HG02798 (cell line): ENCODE measurements around the gene RNF183.
"Not testable (repeated sequence)": the region's sequence is repeated elsewhere in the genome, so short reads cannot be mapped to it uniquely, and the experiment has no call there.

ENCODE experiments used
- ATAC-seq: cut with Tn5 transposase; IDR thresholded peaks from one replicate; pipeline ENCODE4 v1.9.1; 2021; ENCODE audit warnings: mild to moderate bottlenecking; ENCODE audit not compliant: unreplicated experiment, poor library complexity

Gene RNF183

DNA sequence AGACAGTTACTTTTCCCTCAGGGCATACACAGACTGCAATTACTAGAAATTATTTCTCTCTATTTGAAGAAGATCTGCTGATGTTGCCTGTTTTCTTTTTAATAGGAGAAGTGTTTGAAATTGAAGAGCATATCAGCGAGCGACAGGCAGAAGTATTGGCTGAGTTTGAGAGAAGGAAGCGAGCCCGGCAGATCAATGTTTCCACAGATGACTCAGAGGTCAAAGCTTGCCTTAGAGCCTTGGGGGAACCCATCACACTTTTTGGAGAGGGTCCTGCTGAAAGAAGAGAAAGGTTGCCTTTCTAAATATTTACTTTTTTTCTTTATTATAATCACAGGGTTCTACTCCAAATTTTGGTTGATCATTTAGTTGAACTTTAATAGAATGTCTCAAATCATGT is 24.3 kb downstream of the RNF183 start:
- no peak for ATAC-seq

DNA sequence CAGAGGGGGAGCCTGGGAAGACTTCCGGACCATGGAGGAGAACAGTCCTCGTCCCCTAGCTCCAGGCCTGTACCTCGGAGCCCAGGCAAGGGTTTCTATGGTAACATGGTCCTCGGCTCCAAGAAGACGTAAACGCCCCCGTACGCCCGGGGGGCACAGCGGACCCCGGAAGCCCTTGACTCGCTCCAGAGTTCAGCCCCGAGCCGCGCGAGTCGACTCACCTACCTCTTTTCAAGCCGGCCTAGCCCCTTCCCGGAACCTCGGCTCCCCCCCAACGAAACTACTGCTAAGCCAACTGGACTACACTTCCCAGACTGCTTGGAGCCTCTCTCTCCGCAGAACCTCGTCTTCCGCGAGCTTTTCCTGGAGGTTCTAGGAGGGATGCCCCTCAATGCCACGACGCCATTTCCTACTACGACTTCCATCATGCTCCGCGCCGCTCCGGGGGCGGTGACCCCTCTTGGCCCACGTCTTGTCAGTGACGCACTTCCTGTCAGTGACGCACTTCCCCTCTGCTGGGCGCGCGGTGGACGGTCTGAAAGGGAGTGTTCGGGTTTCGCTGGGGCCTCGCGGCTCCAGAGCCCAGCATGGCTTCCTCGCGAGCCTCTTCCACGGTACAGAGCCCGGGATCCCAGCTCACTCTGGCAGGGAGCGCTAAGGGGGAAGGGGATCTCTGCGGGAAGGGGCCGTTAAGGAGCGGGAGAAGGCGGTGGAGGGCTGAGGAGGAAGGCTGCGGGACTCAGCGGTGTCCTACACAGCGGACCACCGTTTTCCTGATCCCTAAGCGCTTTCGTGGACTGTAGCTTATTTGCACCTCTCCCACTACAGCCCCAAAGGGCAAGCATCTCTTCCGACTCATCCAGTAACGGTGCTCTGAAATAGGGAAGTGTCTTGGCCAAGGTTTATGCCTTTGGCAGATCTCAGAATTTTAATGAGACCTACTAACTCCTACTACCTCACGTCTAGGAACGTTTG is 27.7 kb downstream of the RNF183 start, which contains the start of the genes CDC26 and PRPF4:
TSS of gene CDC26 (minus strand) at position 416 of the 975 bp plus-strand sequence. CDS start 3,065 bp downstream, outside the sequence.
TSS of gene PRPF4 (plus strand) at position 502 of the 975 bp plus-strand sequence. CDS start at position 588, 86 bp downstream.
- peak; percentile 99 for ATAC-seq

GRCh38 chr9:113274474-113275156 is 28.6 kb downstream of the RNF183 start:
- peak; percentile 2 for ATAC-seq

- no peak for ATAC-seq
Measured at GRCh38 chr9:113269871-113270270, 33.3 kb downstream of the RNF183 start.

GRCh38 chr9:113269355-113269754 is 33.8 kb downstream of the RNF183 start:
- ATAC-seq, result no peak

DNA sequence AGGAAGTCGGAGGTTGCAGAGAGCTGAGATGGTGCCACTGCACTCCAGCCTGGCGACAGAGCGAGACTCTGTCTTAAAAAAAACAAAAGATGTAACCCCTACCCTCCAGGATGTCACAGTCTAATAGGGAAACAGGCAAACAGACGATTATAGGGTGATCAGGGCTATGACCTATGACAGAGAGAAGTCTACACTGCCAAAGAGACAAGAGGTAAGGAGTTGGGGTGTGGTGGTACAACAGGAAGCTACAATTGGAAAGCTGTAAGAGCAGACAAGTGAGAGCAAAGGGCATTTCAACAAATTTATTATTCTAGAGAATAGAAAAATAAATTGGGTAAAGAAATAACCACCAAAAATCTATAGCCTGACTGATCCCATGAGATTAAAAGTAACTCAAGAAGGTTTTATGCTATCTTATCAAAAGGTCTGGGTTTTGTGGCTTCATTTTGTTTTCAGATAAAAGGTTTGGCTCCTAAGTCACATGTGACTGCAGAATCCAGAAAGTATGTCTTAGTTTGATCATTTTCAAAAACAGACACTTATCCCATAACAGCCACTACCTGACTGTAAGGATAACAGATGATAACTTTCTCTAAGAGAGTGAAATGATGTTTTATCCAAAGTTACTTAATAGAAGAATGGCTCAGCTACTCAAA is 35.1 kb downstream of the RNF183 start:
- ATAC-seq, result no peak

DNA sequence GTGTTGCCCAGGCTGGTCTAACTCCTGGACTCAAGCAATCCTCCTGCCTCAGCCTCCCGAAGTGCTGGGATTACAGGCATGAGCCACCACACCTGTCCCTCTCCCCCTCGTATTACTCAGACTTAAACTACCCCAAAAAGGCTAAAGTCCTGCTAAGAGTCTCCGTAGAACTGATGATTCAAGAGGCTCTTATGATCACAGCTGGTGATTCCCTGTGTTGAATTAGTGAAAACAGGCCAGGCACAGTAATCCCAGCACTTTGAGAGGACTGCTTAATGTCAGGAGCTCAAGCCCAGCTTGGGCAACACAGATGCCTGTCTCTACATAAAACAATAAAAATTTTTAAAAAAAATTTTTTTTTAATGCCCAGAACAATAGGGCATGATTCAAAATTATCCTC is 37.0 kb downstream of the RNF183 start:
- ATAC-seq, result no peak

DNA sequence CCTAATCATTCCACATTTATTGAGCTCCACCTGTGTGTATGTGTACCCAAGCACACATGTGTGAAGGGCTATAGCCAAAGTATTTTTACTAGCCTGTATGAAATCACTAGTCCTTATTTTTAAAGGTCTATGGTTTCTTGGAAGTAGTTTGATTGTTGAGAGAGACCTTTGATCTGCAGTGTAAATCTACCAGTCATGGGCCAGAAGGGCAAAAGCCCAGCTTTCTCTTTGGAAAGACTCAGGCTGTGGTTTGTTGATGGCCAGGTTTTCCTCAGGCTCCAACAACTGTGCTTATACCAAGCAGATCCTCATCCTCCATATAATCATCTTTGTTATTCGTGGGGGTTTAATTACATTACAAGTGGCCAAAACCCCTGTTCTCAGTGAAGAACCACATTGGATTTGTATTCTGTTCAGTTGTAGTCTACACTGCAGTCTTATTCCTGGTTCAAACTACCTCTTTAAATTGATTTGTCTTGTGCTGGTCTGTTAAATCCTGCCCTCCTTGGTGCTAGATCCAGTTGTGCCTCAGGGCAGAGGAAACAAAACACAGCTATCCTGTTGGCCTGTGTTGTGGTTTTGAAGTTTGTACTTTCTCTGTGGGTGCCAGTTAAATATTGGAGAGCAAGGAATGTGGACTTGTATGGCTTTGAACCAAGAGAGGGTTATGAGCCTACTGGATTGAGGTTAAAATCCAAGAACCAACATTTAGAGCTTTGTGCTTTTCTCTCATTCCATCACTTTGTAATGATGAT is 41.1 kb downstream of the RNF183 start:
- no peak for ATAC-seq

GRCh38 chr9:113258282-113258681 is 44.9 kb downstream of the RNF183 start:
- no peak for ATAC-seq

DNA sequence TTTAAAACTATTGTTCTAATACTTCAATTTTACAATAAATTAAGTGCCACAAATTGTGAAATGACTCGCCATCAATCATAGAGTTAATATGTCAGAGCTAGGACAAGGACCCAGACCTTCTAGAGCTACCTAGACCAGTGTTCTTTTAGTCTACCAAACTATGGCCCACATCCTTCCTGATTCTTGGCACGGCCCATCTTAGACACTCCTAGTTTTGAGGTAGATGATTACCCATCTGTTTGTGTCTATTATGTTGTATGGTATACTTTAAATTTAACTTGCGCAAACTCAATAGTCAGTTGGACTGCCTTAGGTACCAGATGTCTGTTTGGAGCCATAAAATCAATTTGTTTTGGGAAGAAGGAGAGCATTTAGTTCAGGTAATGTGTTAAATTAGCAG is 45.3 kb downstream of the RNF183 start:
- no peak for ATAC-seq

- ATAC-seq, result no peak
Measured at GRCh38 chr9:113255438-113255837, 47.7 kb downstream of the RNF183 start.

- ATAC-seq, result no peak
Measured at GRCh38 chr9:113254991-113255390, 48.2 kb downstream of the RNF183 start.

DNA sequence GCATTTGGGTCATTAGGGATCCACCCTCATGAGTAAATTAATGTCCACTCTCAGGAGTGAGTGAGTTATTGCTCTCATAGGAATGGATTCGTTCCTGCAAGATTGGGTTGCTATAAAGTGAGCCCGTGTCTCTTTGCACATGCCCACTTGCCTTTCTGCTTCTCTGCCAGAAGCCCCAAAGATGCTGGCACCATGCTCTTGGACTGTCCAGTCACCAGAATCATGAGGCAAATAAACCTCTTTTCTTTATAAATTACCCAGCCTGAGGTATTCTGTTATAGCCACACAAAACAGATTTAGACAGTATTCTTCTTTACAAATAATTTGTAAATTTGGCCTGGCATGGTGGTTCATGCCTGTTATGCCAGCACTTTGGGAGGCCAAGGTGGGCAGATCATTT is 52.4 kb downstream of the RNF183 start:
- ATAC-seq, result no peak

GRCh38 chr9:113249661-113250060 is 53.5 kb downstream of the RNF183 start:
- ATAC-seq, result not testable (repeated sequence)

GRCh38 chr9:113247640-113248039 is 55.5 kb downstream of the RNF183 start:
- no peak for ATAC-seq
